K562 (cell line): ENCODE results near the gene EMILIN1. TPM values are rescaled to one million over a fixed set of nuclear protein-coding genes. Genes with fewer than 3 reads are reported as not detected.

Source experiments
- NRF1 ChIP-seq, 2 experiments: fragments of 450-650 bp; IDR thresholded peaks in 1 of 2; conservative IDR thresholded peaks in 1 of 2; 2 replicates each; pipeline ENCODE4 v1.6.1; 2014; ENCODE audit warnings: mild to moderate bottlenecking in 2 of 2
- SIN3A ChIP-seq, 2 experiments: fragments of 150-350 bp in 1 of 2; IDR thresholded peaks; 2 replicates each; pipeline ENCODE4 v1.6.1; 2011 to 2016; ENCODE audit warnings: borderline replicate concordance in 2 of 2, low read depth in 2 of 2, low read length in 2 of 2, mild to moderate bottlenecking in 2 of 2, moderate library complexity in 2 of 2; ENCODE audit not compliant: control insufficient read depth in 1 of 2
- TFAP4 ChIP-seq: sonication (generic); formaldehyde crosslinking; IDR thresholded peaks from 2 replicates; pipeline ENCODE4 v1.8.0; 2022; ENCODE audit warnings: missing genetic modification reagents, mild to moderate bottlenecking, moderate library complexity, borderline replicate concordance
- YY1 ChIP-seq, 3 experiments: IDR thresholded peaks; 2 replicates each; pipeline ENCODE4 v1.6.1; 2011; ENCODE audit warnings: low read length in 2 of 3, mild to moderate bottlenecking in 2 of 3, moderate library complexity in 2 of 3, borderline replicate concordance in 1 of 3, control low read depth in 1 of 3, low read depth in 1 of 3; ENCODE audit not compliant: insufficient read depth in 3 of 3, insufficient replicate concordance in 2 of 3, control insufficient read depth in 1 of 3, insufficient read length in 1 of 3; ENCODE audit errors: extremely low read depth in 1 of 3
- ZNF318 ChIP-seq, 2 experiments: fragments of 450-650 bp; IDR thresholded peaks; 2 replicates each; pipeline ENCODE4 v1.6.1; 2016; ENCODE audit warnings: mild to moderate bottlenecking in 2 of 2, borderline replicate concordance in 1 of 2, low read depth in 1 of 2, moderate library complexity in 1 of 2
- ZNF764 ChIP-seq: fragments of 250-450 bp; sonication (Bioruptor Pico); IDR thresholded peaks from 2 replicates; pipeline ENCODE4 v1.4.0; 2020; ENCODE audit warnings: low read depth, mild to moderate bottlenecking, moderate library complexity
- polyA plus RNA-seq, 8 experiments: library from polyadenylated mRNA; depleted of rRNA in 4 of 8; stranded (reverse) in 5 of 8; unstranded in 3 of 8; fragments of >200 nt; fragmentation: Nextera tagmentation in 2 of 8; fragmentation: Illumina TruSeq in 1 of 8; extraction: Ambion mirVana in 2 of 8; extraction: Trizol in 1 of 8; gene quantifications; 2 replicates each; pipeline versions ENCODE4 v1.2.1 to v1.2.3, GENCODE V29; 2011 to 2014; ENCODE audit warnings: inconsistent platforms in 1 of 8, missing spikeins in 1 of 8
- total RNA-seq, 7 experiments: library from RNA; depleted of rRNA in 6 of 7; stranded (reverse); fragments of >200 nt in 6 of 7; fragmentation: Illumina TruSeq in 2 of 7; extraction: Trizol in 2 of 7; gene quantifications; 2 replicates each; pipeline versions ENCODE4 v1.2.1 to v1.2.3, GENCODE V29; 2011 to 2021; ENCODE audit warnings: low replicate concordance in 1 of 7

EMILIN1 gene
- total and polyA plus RNA-seq, 9 of the 15 experiments (the other 6 are each of a cell fraction or from before 2014, with no cell fraction given): 0.04 to 2.7 (median 0.54) TPM; not detected in 2

GRCh38 chr2:27086724-27087593 is 8.5 kb downstream of the EMILIN1 start, which contains the start of gene KHK (continued):
- TF ChIP-seq ZNF318 (IDR thresholded peaks at IDR 0.05; ENCODE audit: borderline replicate concordance in 1 of 2, low read depth in 1 of 2) (no peak), YY1 (IDR thresholded peaks at IDR 0.05; ENCODE audit: borderline replicate concordance in 1 of 3, control insufficient read depth in 1 of 3, extremely low read depth in 1 of 3, insufficient read depth in 3 of 3, insufficient read length in 1 of 3, insufficient replicate concordance in 2 of 3, low read depth in 1 of 3, low read length in 2 of 3) (no peak), TFAP4 (peak; percentile 94), ZNF764 (CRISPR knock-in tag) (peak; percentile 60; the same call in 1 of the 2 replicates), SIN3A (IDR thresholded peaks at IDR 0.05; ENCODE audit: borderline replicate concordance in 2 of 2, control insufficient read depth in 1 of 2, low read depth in 2 of 2, low read length in 2 of 2) (peak in 1 of 2 experiments; percentile 82; a peak in 2 of 4 replicates), NRF1 (conservative IDR thresholded peaks at IDR 0.05 in 1 of 2, IDR thresholded peaks at IDR 0.05 in 1 of 2) (peak in 1 of 2 experiments; percentile 37; a peak in 1 of 4 replicates)
